GM18511 (cell line): ENCODE results near the gene KIAA1217.

Source experiments
- ATAC-seq: cut with Tn5 transposase; IDR thresholded peaks from one replicate; pipeline ENCODE4 v1.9.1; 2021; ENCODE audit warnings: mild to moderate bottlenecking, moderate library complexity; ENCODE audit not compliant: unreplicated experiment

KIAA1217 gene

DNA sequence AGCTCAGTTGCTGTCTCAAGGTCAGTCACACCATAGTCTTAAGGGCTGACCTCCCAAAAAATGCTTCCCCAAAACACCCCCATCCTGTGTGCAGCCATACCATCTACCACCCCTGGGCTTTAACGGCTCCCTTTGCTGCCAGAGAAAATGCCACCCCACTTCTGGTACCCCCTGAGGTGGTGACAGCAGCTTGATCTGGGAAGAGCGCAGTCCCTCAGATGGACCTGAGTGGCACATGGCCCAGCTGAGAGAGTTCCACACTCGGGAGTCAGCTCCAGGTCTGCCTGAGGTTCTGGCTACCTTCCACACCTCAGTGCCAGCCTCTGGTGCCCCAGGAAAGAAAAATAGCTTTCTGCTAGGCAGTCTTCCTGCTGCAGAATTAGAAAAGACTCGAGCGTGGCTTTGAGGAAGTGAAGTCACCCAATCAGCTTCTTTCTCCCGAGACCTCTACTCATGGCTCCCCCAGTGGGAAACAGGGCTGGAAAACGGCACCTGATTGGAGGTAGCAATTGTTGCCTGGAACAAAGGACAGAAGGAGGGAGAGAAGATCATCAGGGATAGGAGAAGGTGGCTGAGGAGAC lies 363.0 kb downstream of the KIAA1217 start:
- no peak for ATAC-seq

- ATAC-seq: no peak
Observed at GRCh38 chr10:24574161-24574560, 365.2 kb downstream of the KIAA1217 start.

- ATAC-seq: no peak
Observed at GRCh38 chr10:24574578-24575155, 365.7 kb downstream of the KIAA1217 start.

DNA sequence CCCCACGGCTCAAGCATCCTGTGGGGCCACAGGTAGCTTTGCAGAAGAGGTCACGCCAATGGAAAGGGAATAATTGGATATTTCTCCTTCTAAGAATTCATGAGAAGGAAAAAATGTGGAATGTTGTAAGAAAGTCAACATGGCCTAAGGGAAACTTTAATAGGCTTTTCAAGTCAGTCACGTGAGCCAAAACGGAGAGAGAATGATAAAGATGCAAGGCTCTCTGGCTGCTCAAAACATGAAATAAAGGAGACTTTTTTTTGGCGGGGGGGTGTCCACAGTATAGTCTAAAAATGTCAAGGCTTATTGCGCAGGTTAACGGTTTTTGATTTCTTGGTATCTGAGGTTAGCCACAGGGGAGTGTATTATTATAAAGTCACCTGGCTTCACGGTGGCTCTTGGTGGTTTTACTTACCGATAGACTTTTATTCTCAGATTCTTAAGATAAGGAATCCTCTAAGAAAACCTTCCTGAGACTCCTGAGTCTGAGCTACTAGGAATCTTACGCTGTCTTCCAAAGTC lies 366.6 kb downstream of the KIAA1217 start:
- ATAC-seq: no peak

DNA sequence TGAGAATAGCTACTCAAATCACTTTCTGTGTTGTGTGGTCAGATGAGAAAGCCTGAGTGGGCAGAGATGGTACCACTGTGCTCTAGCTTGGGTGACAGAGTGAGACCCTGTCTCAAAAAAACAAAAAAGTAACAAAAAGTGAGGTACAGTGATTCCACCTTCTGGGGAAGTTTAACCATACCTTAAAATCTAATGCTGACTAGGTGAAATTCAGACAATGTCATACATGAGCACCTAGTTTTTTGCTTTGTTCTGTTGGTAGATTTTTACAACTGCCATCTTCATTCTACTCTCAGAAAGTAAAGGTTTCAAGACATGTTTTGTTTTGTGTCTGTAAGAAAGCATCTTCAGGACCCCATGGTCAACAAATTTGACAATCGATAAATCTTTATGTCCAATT lies 370.5 kb downstream of the KIAA1217 start:
- ATAC-seq: no peak

GRCh38 chr10:24579906-24580305 lies 371.0 kb downstream of the KIAA1217 start:
- ATAC-seq: no peak

GRCh38 chr10:24589265-24589664 lies 380.3 kb downstream of the KIAA1217 start:
- no peak for ATAC-seq

- no peak for ATAC-seq
Observed at GRCh38 chr10:24590697-24591457, 381.9 kb downstream of the KIAA1217 start.

GRCh38 chr10:24596217-24596930 lies 387.4 kb downstream of the KIAA1217 start:
- ATAC-seq: no peak

DNA sequence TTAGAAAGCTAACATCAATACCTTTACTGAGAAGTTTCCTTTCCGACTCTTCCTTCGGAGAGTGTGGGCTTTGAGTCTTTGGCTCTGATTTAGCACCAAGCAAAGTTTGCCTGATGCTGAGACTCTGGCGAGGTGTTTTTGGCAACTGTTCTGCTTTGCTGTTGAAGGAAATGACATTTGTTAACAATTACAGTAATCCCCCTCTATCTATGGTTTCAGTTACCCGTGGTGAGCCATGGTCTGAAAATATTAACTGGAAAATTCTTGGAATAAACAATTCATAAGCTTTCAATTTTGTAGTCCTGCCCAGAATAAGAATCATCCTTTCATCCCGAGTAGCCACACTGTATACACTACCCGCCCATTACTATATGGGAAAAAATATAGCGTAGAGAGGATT lies 388.5 kb downstream of the KIAA1217 start:
- ATAC-seq: no peak
